ENCODE data around the gene TMEM151B. TPM values are rescaled to one million over a fixed set of nuclear protein-coding genes. Genes with fewer than 3 reads are reported as not detected.

TMEM151B gene
- total and polyA plus RNA-seq, 2 of the 4 experiments (the other 2 are of a cell fraction), result not detected

- no peak for TF ChIP-seq ELK1 (IDR thresholded peaks at IDR 0.05; ENCODE audit: borderline replicate concordance, low read depth, low read length)
- no peak for TF ChIP-seq RCOR1 (IDR thresholded peaks at IDR 0.05; ENCODE audit: insufficient replicate concordance, low read length)
- no peak for TF ChIP-seq RFX5 (IDR thresholded peaks at IDR 0.05; ENCODE audit: low read depth, low read length)
- TF ChIP-seq SMC3 (IDR thresholded peaks at IDR 0.05; ENCODE audit: low read depth, low read length), result peak; percentile 17; the same call in 1 of the 2 replicates
- TF ChIP-seq NFE2L2 (IDR thresholded peaks at IDR 0.05; ENCODE audit: low read depth, low read length), result no peak
- no peak for TF ChIP-seq POLR2A (IDR thresholded peaks at IDR 0.05; ENCODE audit: low read depth, low read length)
- TF ChIP-seq FOS (IDR thresholded peaks at IDR 0.05; ENCODE audit: low read depth, low read length), result no peak
Observed at GRCh38 chr6:44253307-44254101, 16.7 kb upstream of the TMEM151B start (continued).
